A673 (cell line): ENCODE measurements around the gene SEMA4D. TPM values are rescaled to one million over a fixed set of nuclear protein-coding genes. Genes with fewer than 3 reads are reported as not detected.

Source experiments
- BruUV-seq: library from RNA; stranded (reverse); fragments of 400-500 nt; replicated peaks from 2 replicates; lab custom pipeline; 2021; lab: Mats Ljungman, UMichigan
- CTCF ChIA-PET: fragments of 300-600 bp; sonication (Branson Sonifier 250); formaldehyde crosslinking; loops from one replicate; lab custom pipeline; 2022; ENCODE audit warnings: antibody characterized with exemption; lab: Charles Lee
- POLR2A ChIA-PET: fragments of 300-600 bp; sonication (Branson Sonifier 250); formaldehyde crosslinking; loops from one replicate; lab custom pipeline; 2022; ENCODE audit warnings: antibody characterized with exemption; ENCODE audit not compliant: low non-redundant PET; lab: Charles Lee
- DNase-seq: peaks from one replicate; pipeline ENCODE4 v3.0.0-alpha.2; 2015; ENCODE audit warnings: low spot score
- H3K27ac ChIP-seq: fragments of 200-600 bp; sonication (generic); 2 replicates; pipeline ENCODE4 v1.5.1; 2016; ENCODE audit warnings: mixed run types, low read depth, mild to moderate bottlenecking, mixed read lengths, antibody characterized with exemption, low read length; ENCODE audit not compliant: poor library complexity, severe bottlenecking
- H3K27me3 ChIP-seq: fragments of 200-600 bp; sonication (generic); replicated peaks from 2 replicates; pipeline ENCODE4 v1.6.1; 2017; ENCODE audit warnings: mixed run types, low read depth, mild to moderate bottlenecking, mixed read lengths, antibody characterized with exemption, low read length; ENCODE audit not compliant: insufficient read depth, poor library complexity
- H3K36me3 ChIP-seq: fragments of 200-600 bp; sonication (generic); 2 replicates; pipeline ENCODE4 v1.6.1; 2016; ENCODE audit warnings: mixed run types, mild to moderate bottlenecking, mixed read lengths, antibody characterized with exemption, low read length; ENCODE audit not compliant: insufficient read depth, poor library complexity, severe bottlenecking
- H3K4me1 ChIP-seq: fragments of 200-600 bp; sonication (generic); 2 replicates; pipeline ENCODE4 v1.6.1; 2017; ENCODE audit warnings: mixed run types, mild to moderate bottlenecking, mixed read lengths, antibody characterized with exemption, low read length; ENCODE audit not compliant: insufficient read depth, poor library complexity, severe bottlenecking
- H3K4me3 ChIP-seq: fragments of 200-600 bp; sonication (generic); 2 replicates; pipeline ENCODE4 v1.5.1; 2016; ENCODE audit warnings: low read depth, mixed run types, mild to moderate bottlenecking, mixed read lengths, low read length; ENCODE audit not compliant: poor library complexity, severe bottlenecking
- H3K9me3 ChIP-seq: fragments of 200-600 bp; sonication (generic); 2 replicates; pipeline ENCODE4 v1.6.1; 2016; ENCODE audit warnings: mixed run types, low read depth, mild to moderate bottlenecking, mixed read lengths, antibody characterized with exemption, low read length; ENCODE audit not compliant: poor library complexity, severe bottlenecking
- EZH2 ChIP-seq: fragments of 200-600 bp; sonication (generic); IDR thresholded peaks from 2 replicates; pipeline ENCODE4 v1.6.1; 2017; ENCODE audit warnings: borderline replicate concordance, low read depth, mild to moderate bottlenecking, mixed read lengths, antibody characterized with exemption, low read length; ENCODE audit not compliant: poor library complexity, severe bottlenecking
- intact Hi-C: fragments of 100-400 bp; cut with micrococcal nuclease; formaldehyde crosslinking; loops from one replicate; pipeline ENCODE4 v1.10.0; 2022; ENCODE audit not compliant: unreplicated experiment
- microRNA-seq: library from miRNA; unstranded; fragments of <30 nt; microRNA quantifications from one replicate; pipeline ENCODE4 v1.2.0, GENCODE V29; 2021
- total RNA-seq: library from RNA; stranded (reverse); gene quantifications from 2 replicates; pipeline ENCODE4 v1.2.3, GENCODE V29; 2021
- TF ChIP-seq, protein P1 (sequence below): fragments of 300-800, 200-600 bp; sonication (generic); conservative IDR thresholded peaks from 2 replicates; pipeline ENCODE4 v1.5.1; 2017; ENCODE audit warnings: low read depth, mild to moderate bottlenecking, antibody characterized with exemption, low read length, moderate library complexity, mixed read lengths

Gene SEMA4D
- total RNA-seq, 1 experiment from 2014 or later = 14.2 TPM

DNA sequence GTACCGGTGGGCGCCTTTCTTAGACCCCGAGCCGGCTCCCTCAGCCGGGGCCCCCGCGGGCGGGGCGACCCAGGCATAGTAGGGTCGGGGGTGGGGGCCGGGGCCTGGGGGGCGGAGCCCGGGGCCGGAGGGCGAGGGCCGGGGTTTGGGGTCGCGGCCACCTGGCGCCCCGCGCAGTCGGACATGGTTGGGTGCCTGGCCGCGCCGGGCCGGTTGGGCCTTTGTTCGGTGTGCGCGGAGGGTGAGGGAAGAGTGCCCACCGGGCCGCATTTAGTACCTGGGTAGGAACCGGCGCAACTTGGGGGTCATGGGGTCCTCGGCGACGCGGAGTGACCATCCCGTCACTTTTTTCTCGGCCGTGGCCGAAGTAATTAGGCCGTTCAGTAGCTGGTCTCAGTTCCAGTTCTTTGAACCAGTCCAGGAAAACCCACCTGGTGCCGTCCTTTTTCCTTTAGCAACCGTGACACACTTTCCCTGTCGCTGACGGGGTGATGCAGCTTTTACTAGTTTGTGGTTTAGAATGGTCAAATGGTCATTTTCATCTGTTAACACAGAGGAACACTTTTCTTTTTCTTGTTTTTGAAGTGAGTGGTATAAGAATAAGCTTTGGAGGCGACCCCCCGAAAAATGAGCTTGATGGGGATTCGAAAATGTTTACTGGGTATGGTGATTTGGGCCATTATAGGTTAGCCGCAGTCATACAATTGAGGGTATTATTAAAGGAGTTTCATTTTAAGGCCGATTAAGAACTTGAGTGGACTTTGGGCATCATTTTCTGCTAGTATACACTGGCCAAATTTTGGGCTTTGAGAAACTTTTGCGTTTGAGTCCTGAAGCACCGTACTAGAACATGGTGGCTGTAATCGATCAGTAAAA lies 186.3 kb downstream of the SEMA4D start:
- peaks cover 22% of the 10 kb centered on the region for H3K4me1 ChIP-seq
- H3K27me3 ChIP-seq = no peaks in the 10 kb centered on the region
- no peak for DNase-seq
- no peaks in the 10 kb centered on the region for H3K9me3 ChIP-seq
- H3K4me3 ChIP-seq = peak overlapping the region; percentile 81
- TSS peak; percentile 47 for BruUV-seq
- CTCF ChIA-PET = no interaction called here
- peaks cover 36% of the 10 kb centered on the region for H3K36me3 ChIP-seq
- no peak for TF ChIP-seq EZH2
- TF ChIP-seq, protein P1, sequence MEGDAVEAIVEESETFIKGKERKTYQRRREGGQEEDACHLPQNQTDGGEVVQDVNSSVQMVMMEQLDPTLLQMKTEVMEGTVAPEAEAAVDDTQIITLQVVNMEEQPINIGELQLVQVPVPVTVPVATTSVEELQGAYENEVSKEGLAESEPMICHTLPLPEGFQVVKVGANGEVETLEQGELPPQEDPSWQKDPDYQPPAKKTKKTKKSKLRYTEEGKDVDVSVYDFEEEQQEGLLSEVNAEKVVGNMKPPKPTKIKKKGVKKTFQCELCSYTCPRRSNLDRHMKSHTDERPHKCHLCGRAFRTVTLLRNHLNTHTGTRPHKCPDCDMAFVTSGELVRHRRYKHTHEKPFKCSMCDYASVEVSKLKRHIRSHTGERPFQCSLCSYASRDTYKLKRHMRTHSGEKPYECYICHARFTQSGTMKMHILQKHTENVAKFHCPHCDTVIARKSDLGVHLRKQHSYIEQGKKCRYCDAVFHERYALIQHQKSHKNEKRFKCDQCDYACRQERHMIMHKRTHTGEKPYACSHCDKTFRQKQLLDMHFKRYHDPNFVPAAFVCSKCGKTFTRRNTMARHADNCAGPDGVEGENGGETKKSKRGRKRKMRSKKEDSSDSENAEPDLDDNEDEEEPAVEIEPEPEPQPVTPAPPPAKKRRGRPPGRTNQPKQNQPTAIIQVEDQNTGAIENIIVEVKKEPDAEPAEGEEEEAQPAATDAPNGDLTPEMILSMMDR = no peak
- intact Hi-C loops = loop anchor here (2.0 kb wide), 1 partner anchor 131 kb away; no protein-coding TSS in a partner anchor
- POLR2A ChIA-PET = no interaction called here
- peak overlapping the region; percentile 93 for H3K27ac ChIP-seq

Small RNAs within 50 kb of the gene (microRNA-seq; reads per million reads assigned to microRNA genes)
- 2.2 reads per million for gene MIR3153

Other genes with a start within 250 kb of the SEMA4D start
- 301 and 344 TPM in 2 replicates for gene CKS2, start 186.9 kb downstream of the SEMA4D start, total RNA-seq
- 44.4 and 54.1 TPM in 2 replicates for gene SECISBP2, start 179.6 kb downstream of the SEMA4D start, total RNA-seq
- 0.39 and 0.98 TPM in 2 replicates for gene GADD45G, start 106.9 kb upstream of the SEMA4D start, total RNA-seq